Suprapubic skin (tissue), 4 donors: Measurements from ENCODE around the gene MAP3K4.

Source experiments
- EP300 ChIP-seq: sonication (generic); formaldehyde crosslinking; IDR thresholded peaks from one replicate; pipeline ENCODE4 v1.6.1; 2017; ENCODE audit warnings: antibody characterized with exemption
- POLR2A ChIP-seq, 2 donors: fragments of 450-650 bp; IDR thresholded peaks; one replicate each; pipeline ENCODE4 v1.6.1; 2017; ENCODE audit warnings: antibody characterized with exemption in 2 of 2, mild to moderate bottlenecking in 2 of 2, moderate library complexity in 2 of 2
- POLR2AphosphoS5 ChIP-seq, 3 donors: sonication (generic); formaldehyde crosslinking; IDR thresholded peaks; one replicate each; pipeline ENCODE4 v1.6.1; 2017; ENCODE audit warnings: antibody characterized with exemption in 3 of 3
- TF ChIP-seq, protein P1 (sequence below), 2 donors: fragments of 200-600 bp in 1 of 2; fragments of 450-650 bp in 1 of 2; sonication (generic) in 1 of 2; IDR thresholded peaks; one replicate each; pipeline ENCODE4 v1.5.1; 2016 to 2019; ENCODE audit warnings: antibody characterized with exemption in 2 of 2, mild to moderate bottlenecking in 1 of 2, moderate library complexity in 1 of 2

DNA sequence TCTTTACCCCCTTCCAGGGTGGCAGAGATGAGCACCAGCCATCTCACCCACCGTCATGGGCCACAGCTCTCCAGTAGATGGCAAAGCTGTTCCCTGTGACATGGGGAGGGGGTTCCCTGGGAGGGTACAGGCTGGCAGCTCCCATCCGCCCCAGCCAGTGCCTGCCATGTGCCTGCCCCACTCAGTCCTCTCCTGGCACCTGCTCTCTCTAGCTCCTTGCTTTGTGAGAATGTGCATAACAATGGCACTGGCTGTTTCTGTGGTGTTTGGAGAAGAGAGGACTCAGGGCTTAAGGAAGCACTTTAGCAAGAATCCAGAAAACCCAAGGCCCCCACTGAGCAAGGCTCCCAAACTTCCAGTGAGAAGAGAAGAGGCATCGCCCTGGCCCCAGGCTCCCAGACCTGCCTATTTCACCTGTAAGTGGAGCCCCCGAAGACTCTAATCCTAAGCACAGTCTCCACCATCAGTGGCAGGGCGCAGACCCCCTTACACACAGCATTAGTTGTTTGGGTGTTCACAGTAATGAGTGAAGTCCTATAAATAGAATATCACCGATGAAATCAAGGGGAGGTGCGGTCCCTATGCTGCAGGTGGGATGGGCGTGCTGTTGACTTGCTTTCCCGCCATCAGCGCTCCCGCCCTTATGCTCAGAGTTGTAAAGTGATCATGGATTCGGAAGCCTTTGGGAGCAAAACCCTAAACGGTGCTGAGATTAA is 172.1 kb downstream of the MAP3K4 start:
- TF ChIP-seq POLR2AphosphoS5 (IDR thresholded peaks at IDR 0.05): no peak
- TF ChIP-seq, protein P1, sequence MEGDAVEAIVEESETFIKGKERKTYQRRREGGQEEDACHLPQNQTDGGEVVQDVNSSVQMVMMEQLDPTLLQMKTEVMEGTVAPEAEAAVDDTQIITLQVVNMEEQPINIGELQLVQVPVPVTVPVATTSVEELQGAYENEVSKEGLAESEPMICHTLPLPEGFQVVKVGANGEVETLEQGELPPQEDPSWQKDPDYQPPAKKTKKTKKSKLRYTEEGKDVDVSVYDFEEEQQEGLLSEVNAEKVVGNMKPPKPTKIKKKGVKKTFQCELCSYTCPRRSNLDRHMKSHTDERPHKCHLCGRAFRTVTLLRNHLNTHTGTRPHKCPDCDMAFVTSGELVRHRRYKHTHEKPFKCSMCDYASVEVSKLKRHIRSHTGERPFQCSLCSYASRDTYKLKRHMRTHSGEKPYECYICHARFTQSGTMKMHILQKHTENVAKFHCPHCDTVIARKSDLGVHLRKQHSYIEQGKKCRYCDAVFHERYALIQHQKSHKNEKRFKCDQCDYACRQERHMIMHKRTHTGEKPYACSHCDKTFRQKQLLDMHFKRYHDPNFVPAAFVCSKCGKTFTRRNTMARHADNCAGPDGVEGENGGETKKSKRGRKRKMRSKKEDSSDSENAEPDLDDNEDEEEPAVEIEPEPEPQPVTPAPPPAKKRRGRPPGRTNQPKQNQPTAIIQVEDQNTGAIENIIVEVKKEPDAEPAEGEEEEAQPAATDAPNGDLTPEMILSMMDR (IDR thresholded peaks at IDR 0.05): no peak
- no peak for TF ChIP-seq POLR2A (IDR thresholded peaks at IDR 0.05)
- TF ChIP-seq EP300: no peak
